H9 (cell line): ENCODE data around the gene ZFPM1. TPM values are rescaled to one million over a fixed set of nuclear protein-coding genes. Genes with fewer than 3 reads are reported as not detected.

Experiments
- DNase-seq: peaks from one replicate; pipeline ENCODE4 v3.0.0-alpha.2; 2017
- H2AFZ ChIP-seq: one replicate; pipeline ENCODE4 v1.6.1; 2013; ENCODE audit warnings: mild to moderate bottlenecking, low read length, control low read depth, moderate library complexity
- H2AK5ac ChIP-seq: 2 replicates; pipeline ENCODE4 v1.6.1; 2013; ENCODE audit warnings: low read length, control low read depth, mixed read lengths; ENCODE audit not compliant: insufficient read length
- H2BK120ac ChIP-seq: one replicate; pipeline ENCODE4 v1.6.1; 2013; ENCODE audit warnings: low read depth, mild to moderate bottlenecking, low read length, control low read depth, inconsistent platforms; ENCODE audit not compliant: poor library complexity, severe bottlenecking
- H2BK12ac ChIP-seq: 2 replicates; pipeline ENCODE4 v1.6.1; 2013; ENCODE audit warnings: low read length, control low read depth, mixed read lengths, low read depth; ENCODE audit not compliant: insufficient read length
- H2BK15ac ChIP-seq: 2 replicates; pipeline ENCODE4 v1.6.1; 2013; ENCODE audit warnings: low read depth, low read length, control low read depth
- H2BK20ac ChIP-seq: one replicate; pipeline ENCODE4 v1.6.1; 2013; ENCODE audit warnings: low read depth, mild to moderate bottlenecking, low read length, control low read depth, inconsistent platforms; ENCODE audit not compliant: poor library complexity, severe bottlenecking
- H2BK5ac ChIP-seq: 2 replicates; pipeline ENCODE4 v1.6.1; 2013; ENCODE audit warnings: low read length, control low read depth, mixed read lengths; ENCODE audit not compliant: insufficient read length
- H3K14ac ChIP-seq: 2 replicates; pipeline ENCODE4 v1.6.1; 2013; ENCODE audit warnings: low read length, control low read depth; ENCODE audit not compliant: insufficient read depth
- H3K18ac ChIP-seq: 2 replicates; pipeline ENCODE4 v1.6.1; 2013; ENCODE audit warnings: low read depth, mild to moderate bottlenecking, mixed read lengths, low read length, control low read depth; ENCODE audit not compliant: insufficient read length
- H3K23ac ChIP-seq: 2 replicates; pipeline ENCODE4 v1.6.1; 2013; ENCODE audit warnings: low read length, control low read depth, mixed read lengths, low read depth; ENCODE audit not compliant: insufficient read length
- H3K23me2 ChIP-seq: 2 replicates; pipeline ENCODE4 v1.6.1; 2013; ENCODE audit warnings: low read depth, mild to moderate bottlenecking, mixed read lengths, low read length, control low read depth; ENCODE audit not compliant: insufficient read length, poor library complexity, severe bottlenecking
- H3K27ac ChIP-seq: 2 replicates; pipeline ENCODE4 v1.5.1; 2013; ENCODE audit warnings: low read length, control low read depth, mixed read lengths, low read depth; ENCODE audit not compliant: insufficient read length
- H3K27me3 ChIP-seq: 2 replicates; pipeline ENCODE4 v1.6.1; 2013; ENCODE audit warnings: low read length, control low read depth, inconsistent platforms; ENCODE audit not compliant: insufficient read depth
- H3K4ac ChIP-seq: 2 replicates; pipeline ENCODE4 v1.6.1; 2013; ENCODE audit warnings: low read depth, mild to moderate bottlenecking, control low read depth, inconsistent platforms, low read length, moderate library complexity
- H3K4me1 ChIP-seq: 2 replicates; pipeline ENCODE4 v1.6.1; 2013; ENCODE audit warnings: low read length, control low read depth, inconsistent platforms; ENCODE audit not compliant: insufficient read depth
- H3K4me2 ChIP-seq: 2 replicates; pipeline ENCODE4 v1.6.1; 2013; ENCODE audit warnings: low read length, control low read depth, mixed read lengths; ENCODE audit not compliant: insufficient read length, insufficient read depth
- H3K56ac ChIP-seq: 2 replicates; pipeline ENCODE4 v1.6.1; 2013; ENCODE audit warnings: low read depth, mild to moderate bottlenecking, mixed read lengths, low read length, control low read depth; ENCODE audit not compliant: insufficient read length
- H3K79me1 ChIP-seq: 2 replicates; pipeline ENCODE4 v1.6.1; 2013; ENCODE audit warnings: low read depth, mild to moderate bottlenecking, moderate library complexity, low read length, control low read depth, inconsistent platforms; ENCODE audit not compliant: insufficient read depth, poor library complexity, severe bottlenecking
- H3K79me2 ChIP-seq: 2 replicates; pipeline ENCODE4 v1.6.1; 2013; ENCODE audit warnings: low read length, control low read depth, inconsistent platforms; ENCODE audit not compliant: insufficient read depth
- H3K9ac ChIP-seq: 2 replicates; pipeline ENCODE4 v1.6.1; 2013; ENCODE audit warnings: low read length, control low read depth, mixed read lengths; ENCODE audit not compliant: insufficient read length; ENCODE audit errors: extremely low read depth
- H3K9me3 ChIP-seq: one replicate; pipeline ENCODE4 v1.6.1; 2013; ENCODE audit warnings: low read depth, low read length, inconsistent platforms; ENCODE audit not compliant: control insufficient read depth
- H3T11ph ChIP-seq: one replicate; pipeline ENCODE4 v1.6.1; 2013; ENCODE audit warnings: mild to moderate bottlenecking, low read length, control low read depth, inconsistent platforms
- H4K20me1 ChIP-seq: one replicate; pipeline ENCODE4 v1.6.1; 2013; ENCODE audit not compliant: control insufficient read depth, insufficient read length, insufficient read depth
- H4K5ac ChIP-seq: 2 replicates; pipeline ENCODE4 v1.6.1; 2013; ENCODE audit warnings: low read depth, mild to moderate bottlenecking, mixed read lengths, low read length, control low read depth; ENCODE audit not compliant: insufficient read length
- H4K8ac ChIP-seq: replicated peaks from 2 replicates; pipeline ENCODE4 v1.6.1; 2013; ENCODE audit warnings: low read length, control low read depth, mixed read lengths, low read depth; ENCODE audit not compliant: insufficient read length
- H4K91ac ChIP-seq: 2 replicates; pipeline ENCODE4 v1.6.1; 2013; ENCODE audit warnings: low read depth, mild to moderate bottlenecking, moderate library complexity, mixed read lengths, low read length, control low read depth; ENCODE audit not compliant: insufficient read length
- H3K27ac Mint-ChIP-seq, 3 experiments: 2 replicates in 2 of 3; 3 replicates in 1 of 3; pipeline ENCODE4 v1.8.0; 2020 to 2021; ENCODE audit warnings: mixed read lengths in 3 of 3, mild to moderate bottlenecking in 1 of 3, moderate library complexity in 1 of 3
- H3K27me3 Mint-ChIP-seq: 2 replicates; pipeline ENCODE4 v1.8.0; 2021; ENCODE audit warnings: low read depth, mild to moderate bottlenecking, moderate library complexity, mixed read lengths
- H3K36me3 Mint-ChIP-seq, 3 experiments: 2 replicates in 2 of 3; 3 replicates in 1 of 3; pipeline ENCODE4 v1.8.0; 2020 to 2021; ENCODE audit warnings: low read depth in 3 of 3, mixed read lengths in 3 of 3; ENCODE audit not compliant: insufficient read depth in 1 of 3
- H3K4me1 Mint-ChIP-seq, 2 experiments: 2 replicates each; pipeline ENCODE4 v1.8.0; 2020; ENCODE audit warnings: mixed read lengths in 2 of 2
- H3K4me3 Mint-ChIP-seq, 2 experiments: 2 replicates in 1 of 2; 3 replicates in 1 of 2; pipeline ENCODE4 v1.8.0; 2020 to 2021; ENCODE audit warnings: mild to moderate bottlenecking in 2 of 2, mixed read lengths in 2 of 2, moderate library complexity in 1 of 2
- H3K9me3 Mint-ChIP-seq, 2 experiments: 2 replicates in 1 of 2; 3 replicates in 1 of 2; pipeline ENCODE4 v1.8.0; 2020; ENCODE audit warnings: mild to moderate bottlenecking in 2 of 2, mixed read lengths in 2 of 2, moderate library complexity in 1 of 2
- CTCF ChIP-seq: fragments of 200-600 bp; sonication (generic); conservative IDR thresholded peaks from 3 replicates; pipeline ENCODE4 v1.8.0; 2021; ENCODE audit warnings: antibody characterized with exemption, mild to moderate bottlenecking
- WGBS: extraction: QIAGEN DNeasy Blood & Tissue Kit; methylation state at CpG from one replicate; pipeline ENCODE4 v1.1.7; 2013; ENCODE audit warnings: missing lambda C conversion rate, low lambda C conversion rate, mixed read lengths; ENCODE audit not compliant: insufficient read length; ENCODE audit errors: extremely low coverage; 5-methylcytosine and 5-hydroxymethylcytosine counted together
- total RNA-seq: library from RNA; stranded (reverse); gene quantifications from 2 replicates; pipeline ENCODE4 v1.2.1, GENCODE V29; 2021

Gene ZFPM1
- total RNA-seq, 1 experiment from 2014 or later: 3.6 TPM

- no peaks in the 10 kb centered on the region for H4K20me1 ChIP-seq
- no CpG with 5 or more reads among the region's 5 CpGs for WGBS
- H3K79me2 ChIP-seq: no peaks in the 10 kb centered on the region
- H2BK5ac ChIP-seq: no peak overlapping the region
- no peak overlapping the region for H3K27ac Mint-ChIP-seq
- peaks cover 3 to 11% of the 10 kb centered on the region in 2 experiments; a peak in 3 of 4 replicates for H3K4me1 Mint-ChIP-seq
- no peak overlapping the region for H4K5ac ChIP-seq
- H3K4me3 Mint-ChIP-seq: no peak overlapping the region
- peaks cover 7% of the 10 kb centered on the region; the same call in 1 of the 2 replicates for H3K27me3 ChIP-seq
- H2BK12ac ChIP-seq: no peak overlapping the region
- no peak overlapping the region for H3K18ac ChIP-seq
- no peak overlapping the region for H2BK15ac ChIP-seq
- H3K14ac ChIP-seq: no peak overlapping the region
- H3K9me3 ChIP-seq: no peaks in the 10 kb centered on the region
- H3K27me3 Mint-ChIP-seq: peaks cover 47% of the 10 kb centered on the region
- no peak overlapping the region for H3K56ac ChIP-seq
- H2BK20ac ChIP-seq: no peak overlapping the region
- H4K8ac ChIP-seq: no peak overlapping the region
- H3K27ac ChIP-seq: no peak overlapping the region
- no peaks in the 10 kb centered on the region for H3K4me1 ChIP-seq
- H3K79me1 ChIP-seq: no peaks in the 10 kb centered on the region
- TF ChIP-seq CTCF: no peak
- no peaks in the 10 kb centered on the region for H3K36me3 Mint-ChIP-seq
- DNase-seq: no peak
- H3K23ac ChIP-seq: no peak overlapping the region
- H3K9me3 Mint-ChIP-seq: no peaks in the 10 kb centered on the region; a peak in 1 of 5 replicates
- H4K91ac ChIP-seq: no peak overlapping the region
- H3T11ph ChIP-seq: no peak overlapping the region
- no peak overlapping the region for H3K4ac ChIP-seq
- H3K23me2 ChIP-seq: no peaks in the 10 kb centered on the region
- H2AFZ ChIP-seq: no peak overlapping the region
- H2BK120ac ChIP-seq: no peak overlapping the region
- no peak overlapping the region for H3K9ac ChIP-seq
- H3K4me2 ChIP-seq: no peak overlapping the region
- no peak overlapping the region for H2AK5ac ChIP-seq
Measured at GRCh38 chr16:88447881-88448280, 5.2 kb upstream of the ZFPM1 start.
